DOHH2 (cell line): Measurements from ENCODE around the gene SERPING1.

Experiments used
- H3F3A ChIP-seq: fragments of 200-600 bp; sonication (generic), shearing (Covaris generic); 2 replicates; pipeline ENCODE4 v1.6.0; 2016; ENCODE audit warnings: antibody characterized with exemption, mild to moderate bottlenecking; ENCODE audit not compliant: control insufficient read depth, insufficient read depth
- H3K27ac ChIP-seq: fragments of 200-600 bp; sonication (generic); 2 replicates; pipeline ENCODE4 v1.5.1; 2014; ENCODE audit warnings: low read depth, mild to moderate bottlenecking, low read length, moderate library complexity
- H3K27me3 ChIP-seq: fragments of 200-600 bp; sonication (generic); 2 replicates; pipeline ENCODE4 v1.6.1; 2014; ENCODE audit warnings: mild to moderate bottlenecking, low read length, mixed read lengths; ENCODE audit not compliant: control insufficient read depth
- H3K36me3 ChIP-seq: fragments of 200-600 bp; sonication (generic); 2 replicates; pipeline ENCODE4 v1.6.1; 2014; ENCODE audit warnings: mild to moderate bottlenecking, low read length, moderate library complexity, mixed read lengths; ENCODE audit not compliant: control insufficient read depth
- H3K4me1 ChIP-seq: fragments of 200-600 bp; sonication (generic); 2 replicates; pipeline ENCODE4 v1.6.1; 2014; ENCODE audit warnings: mild to moderate bottlenecking, low read length, mixed read lengths; ENCODE audit not compliant: control insufficient read depth
- H3K4me2 ChIP-seq: fragments of 200-600 bp; sonication (generic); 2 replicates; pipeline ENCODE4 v1.6.0; 2014; ENCODE audit warnings: mild to moderate bottlenecking, low read length, moderate library complexity
- H3K4me3 ChIP-seq: fragments of 200-600 bp; sonication (generic); 2 replicates; pipeline ENCODE4 v1.5.1; 2014; ENCODE audit warnings: mild to moderate bottlenecking, low read length, mixed read lengths
- H3K79me2 ChIP-seq: fragments of 200-600 bp; sonication (generic); 2 replicates; pipeline ENCODE4 v1.6.1; 2014; ENCODE audit warnings: mild to moderate bottlenecking, low read length, mixed read lengths; ENCODE audit not compliant: control insufficient read depth
- H3K9me2 ChIP-seq: fragments of 200-600 bp; sonication (generic); replicated peaks from 2 replicates; pipeline ENCODE4 v1.6.1; 2014; ENCODE audit warnings: mild to moderate bottlenecking, low read length, mixed read lengths; ENCODE audit not compliant: control insufficient read depth
- H3K9me3 ChIP-seq: fragments of 200-600 bp; sonication (generic); 2 replicates; pipeline ENCODE4 v1.6.1; 2014; ENCODE audit warnings: antibody characterized with exemption, low read length, mixed read lengths; ENCODE audit not compliant: control insufficient read depth, insufficient read depth
- H4K20me1 ChIP-seq: fragments of 200-600 bp; sonication (generic); 2 replicates; pipeline ENCODE4 v1.6.0; 2014; ENCODE audit warnings: low read depth, mild to moderate bottlenecking, antibody characterized with exemption, low read length, moderate library complexity; ENCODE audit not compliant: control insufficient read depth, insufficient read depth
- EZH2phosphoT487 ChIP-seq: fragments of 200-600 bp; sonication (generic); IDR thresholded peaks from 2 replicates; pipeline ENCODE4 v1.6.1; 2017; ENCODE audit warnings: borderline replicate concordance, mild to moderate bottlenecking, antibody characterized with exemption, low read length, moderate library complexity, mixed read lengths
- TF ChIP-seq, protein P1 (sequence below): fragments of 200-600 bp; sonication (generic); IDR thresholded peaks from one replicate; pipeline ENCODE4 v1.5.1; 2014; ENCODE audit warnings: antibody characterized with exemption, mild to moderate bottlenecking, low read depth, low read length; ENCODE audit not compliant: poor library complexity, severe bottlenecking

Gene SERPING1

DNA sequence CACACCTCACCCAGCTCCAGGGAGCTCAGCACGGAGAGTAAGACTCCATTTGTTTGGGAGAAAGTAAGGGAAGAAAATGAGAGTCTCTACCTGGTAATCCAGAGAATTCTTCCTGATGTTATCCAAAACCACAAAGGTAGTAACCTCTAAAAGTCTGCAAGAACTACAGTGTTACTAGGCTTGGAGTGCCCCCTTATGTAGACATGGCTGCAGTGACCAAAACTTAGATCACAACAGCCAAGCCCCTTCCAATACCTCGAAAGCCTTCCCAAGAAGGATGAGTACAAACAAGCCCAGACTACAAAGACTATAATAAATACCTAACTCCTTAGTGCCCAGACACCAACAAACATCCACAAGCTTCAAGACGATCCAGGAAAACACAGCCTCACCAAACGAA, 34.9 kb upstream of the SERPING1 start:
- H3K4me2 ChIP-seq = no peak overlapping the region
- H3K9me2 ChIP-seq = no peaks in the 10 kb centered on the region
- H4K20me1 ChIP-seq = no peaks in the 10 kb centered on the region
- H3K27me3 ChIP-seq = peaks cover 5% of the 10 kb centered on the region
- peaks cover 12% of the 10 kb centered on the region for H3K4me1 ChIP-seq
- no peaks in the 10 kb centered on the region for H3K79me2 ChIP-seq
- no peaks in the 10 kb centered on the region for H3K9me3 ChIP-seq
- no peaks in the 10 kb centered on the region for H3K36me3 ChIP-seq
- no peak overlapping the region for H3K27ac ChIP-seq
- TF ChIP-seq, protein P1, sequence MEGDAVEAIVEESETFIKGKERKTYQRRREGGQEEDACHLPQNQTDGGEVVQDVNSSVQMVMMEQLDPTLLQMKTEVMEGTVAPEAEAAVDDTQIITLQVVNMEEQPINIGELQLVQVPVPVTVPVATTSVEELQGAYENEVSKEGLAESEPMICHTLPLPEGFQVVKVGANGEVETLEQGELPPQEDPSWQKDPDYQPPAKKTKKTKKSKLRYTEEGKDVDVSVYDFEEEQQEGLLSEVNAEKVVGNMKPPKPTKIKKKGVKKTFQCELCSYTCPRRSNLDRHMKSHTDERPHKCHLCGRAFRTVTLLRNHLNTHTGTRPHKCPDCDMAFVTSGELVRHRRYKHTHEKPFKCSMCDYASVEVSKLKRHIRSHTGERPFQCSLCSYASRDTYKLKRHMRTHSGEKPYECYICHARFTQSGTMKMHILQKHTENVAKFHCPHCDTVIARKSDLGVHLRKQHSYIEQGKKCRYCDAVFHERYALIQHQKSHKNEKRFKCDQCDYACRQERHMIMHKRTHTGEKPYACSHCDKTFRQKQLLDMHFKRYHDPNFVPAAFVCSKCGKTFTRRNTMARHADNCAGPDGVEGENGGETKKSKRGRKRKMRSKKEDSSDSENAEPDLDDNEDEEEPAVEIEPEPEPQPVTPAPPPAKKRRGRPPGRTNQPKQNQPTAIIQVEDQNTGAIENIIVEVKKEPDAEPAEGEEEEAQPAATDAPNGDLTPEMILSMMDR = no peak
- TF ChIP-seq EZH2phosphoT487 = no peak
- no peak overlapping the region for H3K4me3 ChIP-seq
- H3F3A ChIP-seq = no peaks in the 10 kb centered on the region

DNA sequence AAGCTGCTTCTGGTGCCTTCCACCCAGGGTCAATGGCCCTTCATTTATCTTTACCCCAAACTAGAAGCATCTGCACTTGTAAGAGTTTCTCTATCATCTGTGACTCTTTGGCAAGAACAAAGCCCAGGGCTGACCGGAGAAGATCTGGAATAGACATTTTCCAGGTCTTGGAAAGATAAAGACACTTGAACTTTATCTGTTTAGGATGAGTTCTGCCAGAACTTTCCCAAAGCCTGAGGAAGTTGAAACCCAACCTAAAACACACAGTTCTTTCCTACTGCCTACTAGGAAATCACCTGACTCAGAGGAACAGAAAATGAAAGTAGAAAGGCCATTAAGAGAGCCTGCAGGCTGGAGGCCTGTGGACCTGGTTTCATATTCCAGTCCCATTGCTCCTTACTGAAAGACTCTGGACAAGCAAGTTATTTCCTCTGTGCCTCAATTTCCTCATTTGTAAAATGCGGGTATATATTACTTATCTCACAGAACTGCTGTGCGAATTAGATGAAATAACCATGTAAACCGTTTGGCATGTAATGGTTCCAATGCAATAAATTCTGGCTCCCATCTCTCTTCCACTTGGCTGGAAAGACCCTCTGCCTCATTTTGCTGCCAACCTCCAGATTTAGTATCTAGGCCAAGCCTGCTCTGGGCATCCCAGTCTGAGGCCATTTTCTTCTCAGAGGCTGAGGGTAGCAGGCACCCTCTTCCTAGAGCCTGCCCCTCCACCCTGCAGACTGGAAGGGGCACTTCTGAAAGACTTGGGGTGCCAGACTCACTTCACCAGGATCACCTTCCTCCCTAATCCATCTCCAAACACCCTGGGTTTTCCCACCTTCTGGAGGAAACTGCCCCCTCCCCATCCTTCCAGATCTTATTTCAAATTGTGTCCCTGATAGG, 31.2 kb upstream of the SERPING1 start:
- H3K27me3 ChIP-seq = peaks cover 5% of the 10 kb centered on the region
- no peaks in the 10 kb centered on the region for H3K79me2 ChIP-seq
- no peaks in the 10 kb centered on the region for H3K9me2 ChIP-seq
- H3F3A ChIP-seq = no peaks in the 10 kb centered on the region
- no peaks in the 10 kb centered on the region for H3K36me3 ChIP-seq
- no peaks in the 10 kb centered on the region for H4K20me1 ChIP-seq
- peaks cover 16% of the 10 kb centered on the region for H3K4me1 ChIP-seq
- H3K9me3 ChIP-seq = no peaks in the 10 kb centered on the region
- no peak for TF ChIP-seq EZH2phosphoT487
- TF ChIP-seq, protein P1 = no peak
- no peak overlapping the region for H3K27ac ChIP-seq
- 0 out of 2 replicates have a peak overlapping the region, but pooled peaks have one; percentile 9 for H3K4me3 ChIP-seq
- H3K4me2 ChIP-seq = peak overlapping the region; percentile 25

DNA sequence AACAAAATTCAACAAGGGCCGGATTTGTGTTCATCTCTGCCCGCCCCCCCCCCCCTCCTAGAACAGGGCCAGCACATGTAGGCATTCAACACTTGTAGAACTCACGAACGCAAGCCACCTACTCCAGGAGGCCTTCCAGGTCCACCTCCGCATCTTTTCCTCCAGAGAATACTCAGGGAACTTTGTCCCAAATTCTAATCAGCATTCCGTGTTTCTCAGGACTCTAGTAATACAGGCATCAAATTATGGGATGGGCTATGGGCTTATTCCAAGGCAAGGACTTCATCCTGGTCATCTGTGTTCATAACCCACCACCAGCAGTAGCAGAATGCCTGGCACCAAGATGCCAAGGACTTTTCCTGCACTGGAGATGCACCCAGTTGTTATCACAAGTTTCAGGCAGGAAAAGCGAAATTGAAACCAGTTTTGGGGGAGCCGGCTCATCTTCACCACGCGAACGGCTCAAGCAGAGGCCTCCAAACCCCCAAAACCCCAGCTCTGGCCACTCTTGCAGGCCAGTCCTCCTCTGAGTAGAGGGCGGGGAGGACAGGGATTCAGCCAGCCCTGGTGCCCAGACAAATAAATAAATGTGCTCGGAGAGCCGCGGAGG, 30.5 kb upstream of the SERPING1 start:
- peak overlapping the region; percentile 84 for H3K4me3 ChIP-seq
- no peaks in the 10 kb centered on the region for H3K36me3 ChIP-seq
- H3K27ac ChIP-seq = no peak overlapping the region
- H3K4me2 ChIP-seq = peak overlapping the region; percentile 97
- peaks cover 16% of the 10 kb centered on the region for H3K4me1 ChIP-seq
- H3K9me2 ChIP-seq = no peaks in the 10 kb centered on the region
- H3K79me2 ChIP-seq = no peaks in the 10 kb centered on the region
- TF ChIP-seq, protein P1 = no peak
- TF ChIP-seq EZH2phosphoT487 = no peak
- no peaks in the 10 kb centered on the region for H4K20me1 ChIP-seq
- H3K9me3 ChIP-seq = no peaks in the 10 kb centered on the region
- no peaks in the 10 kb centered on the region for H3F3A ChIP-seq
- H3K27me3 ChIP-seq = peaks cover 5% of the 10 kb centered on the region
